CD4-positive, alpha-beta T cell (primary cell): Measurements from ENCODE around the gene ANKRD6. TPM values are rescaled to one million over a fixed set of nuclear protein-coding genes. Genes with fewer than 3 reads are reported as not detected.

Source experiments
- ATAC-seq: fragments of 200-7000 bp; cut with Tn5 transposase; one replicate; pipeline ENCODE4 v1.10.0; 2022; ENCODE audit warnings: mild to moderate bottlenecking; ENCODE audit not compliant: poor library complexity
- CTCF ChIA-PET: fragments of 350-600 bp; sonication (Branson Sonifier 250); formaldehyde crosslinking; loops from one replicate; lab custom pipeline; 2021; ENCODE audit warnings: antibody characterized with exemption, inconsistent platforms; lab: Charles Lee
- POLR2A ChIA-PET: fragments of 350-600 bp; sonication (Branson Sonifier 250); formaldehyde crosslinking; loops from one replicate; lab custom pipeline; 2021; ENCODE audit warnings: antibody characterized with exemption, inconsistent platforms; lab: Charles Lee
- DNase-seq, 14 experiments: peaks; one replicate each; pipeline ENCODE4 v3.0.0-alpha.2; 2013 to 2020; ENCODE audit warnings: mixed read lengths in 2 of 14
- H3K27ac ChIP-seq, 2 donors: one replicate each; pipeline versions ENCODE4 v1.5.1 to v1.7.0; 2013; ENCODE audit warnings: low read length in 2 of 2, low read depth in 1 of 2, mild to moderate bottlenecking in 1 of 2
- H3K27me3 ChIP-seq, 2 experiments: 1 replicate in 1 of 2; 2 replicates in 1 of 2; pipeline versions ENCODE4 v1.6.1 to v1.7.0; 2013; ENCODE audit warnings: low read length in 2 of 2, control low read depth in 1 of 2, mild to moderate bottlenecking in 1 of 2, moderate library complexity in 1 of 2; ENCODE audit not compliant: insufficient read depth in 2 of 2, control insufficient read depth in 1 of 2
- H3K36me3 ChIP-seq: one replicate; pipeline ENCODE4 v1.6.1; 2013; ENCODE audit warnings: low read length, control low read depth; ENCODE audit not compliant: insufficient read depth
- H3K4me1 ChIP-seq: one replicate; pipeline ENCODE4 v1.6.1; 2013; ENCODE audit warnings: low read length, control low read depth; ENCODE audit not compliant: insufficient read depth
- H3K4me3 ChIP-seq: one replicate; pipeline ENCODE4 v1.5.1; 2013; ENCODE audit warnings: mild to moderate bottlenecking, low read length, moderate library complexity
- H3K9me3 ChIP-seq, 2 experiments: 1 replicate in 1 of 2; 2 replicates in 1 of 2; pipeline versions ENCODE4 v1.6.1 to v1.7.0; 2013; ENCODE audit warnings: low read length in 2 of 2, mild to moderate bottlenecking in 2 of 2, control low read depth in 1 of 2, moderate library complexity in 1 of 2; ENCODE audit not compliant: control insufficient read depth in 1 of 2, insufficient read depth in 1 of 2
- H3K27ac Mint-ChIP-seq: one replicate; pipeline ENCODE4 v1.8.0; 2020; ENCODE audit warnings: mixed read lengths
- H3K27me3 Mint-ChIP-seq: one replicate; pipeline ENCODE4 v1.8.0; 2021; ENCODE audit warnings: mixed read lengths
- H3K36me3 Mint-ChIP-seq: one replicate; pipeline ENCODE4 v1.8.0; 2021; ENCODE audit warnings: low read depth, mixed read lengths
- H3K4me1 Mint-ChIP-seq: one replicate; pipeline ENCODE4 v1.8.0; 2021; ENCODE audit warnings: low read depth, mixed read lengths
- H3K4me3 Mint-ChIP-seq: one replicate; pipeline ENCODE4 v1.8.0; 2020; ENCODE audit warnings: mild to moderate bottlenecking, mixed read lengths
- H3K9me3 Mint-ChIP-seq: one replicate; pipeline ENCODE4 v1.8.0; 2020; ENCODE audit warnings: mixed read lengths
- intact Hi-C, 2 experiments: fragments of 100-400 bp; cut with DNase I in 1 of 2; cut with micrococcal nuclease in 1 of 2; formaldehyde crosslinking; loops; one replicate each; pipeline versions ENCODE4 v1.15.1 to v1.9.0; 2023 to 2025; cut with DNase I, micrococcal nuclease
- total RNA-seq, 174 experiments: library from RNA in 2 of 174; stranded (reverse) in 2 of 174; gene quantifications; one replicate each; pipeline ENCODE4 v1.2.3 and lab custom pipeline; 2021 to 2026
- TF ChIP-seq, protein P1 (sequence below): fragments of 200-600 bp; IDR thresholded peaks from one replicate; pipeline ENCODE4 v1.8.0; 2022; ENCODE audit warnings: antibody characterized with exemption, mild to moderate bottlenecking

The ANKRD6 gene
- total RNA-seq, 2 experiments from 2014 or later, result 3.8 to 4.8 TPM

DNA sequence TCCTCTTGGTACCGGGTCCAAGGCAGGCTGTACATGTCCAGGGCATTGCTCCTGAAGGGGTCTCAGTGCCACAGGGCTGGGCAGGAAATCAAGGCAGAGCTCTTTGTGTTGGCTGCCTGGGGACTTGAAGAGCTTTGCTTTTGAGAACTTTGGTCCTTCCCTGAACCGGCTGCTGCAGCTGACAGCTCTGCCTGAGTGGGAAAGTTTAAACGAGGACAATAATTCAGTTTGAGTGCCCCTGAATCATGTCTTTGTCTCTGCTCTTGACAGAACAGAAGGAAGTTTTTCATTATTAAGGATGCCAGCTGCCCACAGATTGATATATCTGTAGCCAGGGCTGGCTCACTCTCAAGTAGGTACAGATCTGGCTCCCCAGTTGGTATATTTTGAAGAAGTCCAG is 56.1 kb downstream of the ANKRD6 start:
- no peaks in the 10 kb centered on the region for H3K9me3 Mint-ChIP-seq
- ChIA-PET POLR2A (interaction anchor here (0.6 kb wide), 1 partner anchor 1053 kb away, joined by 3 read pairs; no protein-coding TSS in a partner anchor), CTCF (no interaction called here)
- no peaks in the 10 kb centered on the region for H3K36me3 ChIP-seq
- no peak for ATAC-seq
- H3K4me3 ChIP-seq, result no peak overlapping the region
- H3K4me3 Mint-ChIP-seq, result no peak overlapping the region
- no peaks in the 10 kb centered on the region for H3K9me3 ChIP-seq
- no peaks in the 10 kb centered on the region for H3K27me3 Mint-ChIP-seq
- no peak for DNase-seq
- H3K27ac Mint-ChIP-seq, result no peak overlapping the region
- intact Hi-C loops, result no loop called here
- no peaks in the 10 kb centered on the region for H3K36me3 Mint-ChIP-seq
- no peak overlapping the region for H3K27ac ChIP-seq
- TF ChIP-seq, protein P1, sequence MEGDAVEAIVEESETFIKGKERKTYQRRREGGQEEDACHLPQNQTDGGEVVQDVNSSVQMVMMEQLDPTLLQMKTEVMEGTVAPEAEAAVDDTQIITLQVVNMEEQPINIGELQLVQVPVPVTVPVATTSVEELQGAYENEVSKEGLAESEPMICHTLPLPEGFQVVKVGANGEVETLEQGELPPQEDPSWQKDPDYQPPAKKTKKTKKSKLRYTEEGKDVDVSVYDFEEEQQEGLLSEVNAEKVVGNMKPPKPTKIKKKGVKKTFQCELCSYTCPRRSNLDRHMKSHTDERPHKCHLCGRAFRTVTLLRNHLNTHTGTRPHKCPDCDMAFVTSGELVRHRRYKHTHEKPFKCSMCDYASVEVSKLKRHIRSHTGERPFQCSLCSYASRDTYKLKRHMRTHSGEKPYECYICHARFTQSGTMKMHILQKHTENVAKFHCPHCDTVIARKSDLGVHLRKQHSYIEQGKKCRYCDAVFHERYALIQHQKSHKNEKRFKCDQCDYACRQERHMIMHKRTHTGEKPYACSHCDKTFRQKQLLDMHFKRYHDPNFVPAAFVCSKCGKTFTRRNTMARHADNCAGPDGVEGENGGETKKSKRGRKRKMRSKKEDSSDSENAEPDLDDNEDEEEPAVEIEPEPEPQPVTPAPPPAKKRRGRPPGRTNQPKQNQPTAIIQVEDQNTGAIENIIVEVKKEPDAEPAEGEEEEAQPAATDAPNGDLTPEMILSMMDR, result no peak
- no peaks in the 10 kb centered on the region for H3K27me3 ChIP-seq
- no peaks in the 10 kb centered on the region for H3K4me1 Mint-ChIP-seq
- no peaks in the 10 kb centered on the region for H3K4me1 ChIP-seq

- Histone ChIP-seq H3K36me3 (no peaks in the 10 kb centered on the region), H3K4me3 (no peak overlapping the region), H3K27ac (no peak overlapping the region), H3K27me3 (no peaks in the 10 kb centered on the region), H3K4me1 (no peaks in the 10 kb centered on the region), H3K9me3 (no peaks in the 10 kb centered on the region)
- intact Hi-C loops, result no loop called here
- ATAC-seq (no peak), DNase-seq (no peak)
- no peak overlapping the region for H3K4me3 Mint-ChIP-seq
- no peaks in the 10 kb centered on the region for H3K4me1 Mint-ChIP-seq
- CTCF ChIA-PET, result no interaction called here
- H3K9me3 Mint-ChIP-seq, result no peaks in the 10 kb centered on the region
- H3K27ac Mint-ChIP-seq, result no peak overlapping the region
- TF ChIP-seq, protein P1, result no peak
- POLR2A ChIA-PET, result no interaction called here
- no peaks in the 10 kb centered on the region for H3K27me3 Mint-ChIP-seq
- no peaks in the 10 kb centered on the region for H3K36me3 Mint-ChIP-seq
Measured at GRCh38 chr6:89492025-89492640, 59.2 kb downstream of the ANKRD6 start.

DNA sequence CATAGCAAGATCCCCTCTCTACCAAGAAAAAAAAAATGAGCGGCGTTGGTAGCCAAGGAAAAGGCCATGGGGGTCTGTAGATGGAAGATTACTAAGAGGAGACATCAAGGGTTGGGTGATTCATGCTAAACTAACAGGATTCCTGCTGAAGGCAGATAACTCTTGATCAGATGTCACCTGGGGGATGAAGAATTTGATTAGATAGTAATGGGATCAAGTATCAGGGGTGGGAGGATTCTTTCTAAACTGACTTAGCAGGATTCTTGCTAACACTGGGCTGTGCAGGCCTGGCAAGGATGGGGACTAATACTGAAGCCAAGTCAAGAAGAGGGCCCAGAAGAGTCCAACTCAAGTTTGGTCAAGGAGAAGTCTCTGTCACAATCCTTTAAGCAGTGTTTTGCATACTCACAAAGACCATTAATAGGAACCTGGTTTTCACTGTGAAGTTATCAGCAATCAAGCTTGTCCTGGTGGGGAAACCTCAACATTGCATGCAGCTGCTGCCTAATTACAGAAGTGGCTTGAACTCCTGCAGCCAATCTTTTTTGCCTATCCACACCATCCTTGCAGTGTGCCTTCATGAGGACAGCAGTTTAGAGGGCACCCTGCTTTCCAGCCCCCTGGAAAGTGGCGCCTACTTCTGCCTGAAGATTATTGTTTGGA is 61.3 kb downstream of the ANKRD6 start:
- H3K27ac ChIP-seq, result no peak overlapping the region
- no peak overlapping the region for H3K27ac Mint-ChIP-seq
- no peaks in the 10 kb centered on the region for H3K27me3 ChIP-seq
- H3K9me3 Mint-ChIP-seq, result no peaks in the 10 kb centered on the region
- TF ChIP-seq, protein P1, result no peak
- ATAC-seq, result no peak
- no peaks in the 10 kb centered on the region for H3K36me3 ChIP-seq
- H3K36me3 Mint-ChIP-seq, result no peaks in the 10 kb centered on the region
- CTCF ChIA-PET, result no interaction called here
- no peaks in the 10 kb centered on the region for H3K4me1 Mint-ChIP-seq
- H3K4me1 ChIP-seq, result no peaks in the 10 kb centered on the region
- DNase-seq, result no peak
- no peak overlapping the region for H3K4me3 ChIP-seq
- POLR2A ChIA-PET, result no interaction called here
- no peaks in the 10 kb centered on the region for H3K9me3 ChIP-seq
- H3K4me3 Mint-ChIP-seq, result no peak overlapping the region
- no peaks in the 10 kb centered on the region for H3K27me3 Mint-ChIP-seq
- intact Hi-C loops, result no loop called here
